GM23248 (cell line): ENCODE measurements around the gene ERBB4. TPM values are rescaled to one million over a fixed set of nuclear protein-coding genes. Genes with fewer than 3 reads are reported as not detected.

Source experiments
- DNase-seq: peaks from one replicate; pipeline ENCODE4 v3.0.0-alpha.2; 2015
- H2AFZ ChIP-seq: fragments of 200-600 bp; sonication (generic); 2 replicates; pipeline ENCODE4 v1.6.1; 2016; ENCODE audit warnings: antibody characterized with exemption
- H3F3A ChIP-seq: fragments of 200-600 bp; sonication (generic); 2 replicates; pipeline ENCODE4 v1.6.1; 2016; ENCODE audit warnings: mild to moderate bottlenecking, antibody characterized with exemption, mixed run types; ENCODE audit not compliant: insufficient read depth
- H3K27ac ChIP-seq: fragments of 200-600 bp; sonication (generic); 2 replicates; pipeline ENCODE4 v1.5.1; 2016; ENCODE audit warnings: mild to moderate bottlenecking
- H3K27me3 ChIP-seq: fragments of 200-600 bp; sonication (generic); replicated peaks from 2 replicates; pipeline ENCODE4 v1.6.1; 2016; ENCODE audit warnings: mild to moderate bottlenecking; ENCODE audit not compliant: insufficient read depth
- H3K36me3 ChIP-seq: fragments of 200-600 bp; sonication (generic); 2 replicates; pipeline ENCODE4 v1.6.1; 2016; ENCODE audit warnings: low read depth, mild to moderate bottlenecking
- H3K4me1 ChIP-seq: fragments of 200-600 bp; sonication (generic); 2 replicates; pipeline ENCODE4 v1.6.1; 2016; ENCODE audit warnings: mild to moderate bottlenecking; ENCODE audit not compliant: insufficient read depth
- H3K4me2 ChIP-seq: fragments of 200-600 bp; sonication (generic); one replicate; pipeline ENCODE4 v1.6.1; 2016; ENCODE audit warnings: mild to moderate bottlenecking; ENCODE audit not compliant: unreplicated experiment
- H3K4me3 ChIP-seq: fragments of 200-600 bp; sonication (generic); 2 replicates; pipeline ENCODE4 v1.5.1; 2016; ENCODE audit warnings: mild to moderate bottlenecking
- H3K79me2 ChIP-seq: fragments of 200-600 bp; sonication (generic); 2 replicates; pipeline ENCODE4 v1.6.1; 2016; ENCODE audit warnings: mild to moderate bottlenecking; ENCODE audit not compliant: insufficient read depth
- H3K9ac ChIP-seq: fragments of 200-600 bp; sonication (generic); 2 replicates; pipeline ENCODE4 v1.6.1; 2016; ENCODE audit warnings: mild to moderate bottlenecking
- H3K9me2 ChIP-seq: fragments of 200-600 bp; sonication (generic); 2 replicates; pipeline ENCODE4 v1.6.1; 2016; ENCODE audit warnings: mixed run types, mild to moderate bottlenecking, moderate library complexity; ENCODE audit not compliant: insufficient read depth
- H3K9me3 ChIP-seq: fragments of 200-600 bp; sonication (generic); one replicate; pipeline ENCODE4 v1.6.1; 2017; ENCODE audit warnings: low read depth
- H4K20me1 ChIP-seq: fragments of 200-600 bp; sonication (generic); 2 replicates; pipeline ENCODE4 v1.6.0; 2016; ENCODE audit not compliant: insufficient read depth
- EZH2 ChIP-seq: fragments of 200-600 bp; sonication (generic); IDR thresholded peaks from 2 replicates; pipeline ENCODE4 v1.6.1; 2018; ENCODE audit warnings: antibody characterized with exemption, mild to moderate bottlenecking; ENCODE audit not compliant: insufficient read depth, poor library complexity, severe bottlenecking
- EZH2phosphoT487 ChIP-seq: fragments of 200-600 bp; sonication (generic); IDR thresholded peaks from 2 replicates; pipeline ENCODE4 v1.6.1; 2018; ENCODE audit warnings: antibody characterized with exemption, moderate library complexity, mild to moderate bottlenecking, low read depth; ENCODE audit not compliant: insufficient read depth
- WGBS, 2 experiments: methylation state at CpG; one replicate each; pipeline ENCODE4 v1.1.6; 2015 to 2017; ENCODE audit warnings: low lambda C conversion rate in 2 of 2, low coverage in 1 of 2; ENCODE audit errors: missing lambda C conversion rate in 2 of 2; 5-methylcytosine and 5-hydroxymethylcytosine counted together
- in situ Hi-C: fragments of 300-500 bp; cut with MboI; formaldehyde crosslinking; loops from 2 replicates; pipeline ENCODE4 v1.15.0; 2020
- polyA plus RNA-seq: library from polyadenylated mRNA; unstranded; fragments of >200 nt; fragmentation: Nextera tagmentation; extraction: Ambion mirVana; gene quantifications from 2 replicates; pipeline ENCODE4 v1.2.1, GENCODE V29; 2016
- total RNA-seq: library from RNA; depleted of rRNA; stranded (reverse); fragments of >200 nt; shearing (Covaris generic); gene quantifications from 2 replicates; pipeline ENCODE4 v1.2.3, GENCODE V29; 2014

The ERBB4 gene
- total and polyA plus RNA-seq, 2 experiments from 2014 or later = not detected

GRCh38 chr2:211762479-211762878 is 776.1 kb downstream of the ERBB4 start:
- Histone ChIP-seq H3K79me2 (no peaks in the 10 kb centered on the region), H3F3A (no peaks in the 10 kb centered on the region), H3K4me3 (no peak overlapping the region), H3K4me2 (no peak overlapping the region), H2AFZ (no peak overlapping the region), H3K27me3 (no peaks in the 10 kb centered on the region), H3K9me2 (no peaks in the 10 kb centered on the region), H3K9ac (no peak overlapping the region), H4K20me1 (no peaks in the 10 kb centered on the region), H3K4me1 (no peaks in the 10 kb centered on the region), H3K36me3 (no peaks in the 10 kb centered on the region), H3K9me3 (no peaks in the 10 kb centered on the region), H3K27ac (no peak overlapping the region)
- 7 to 8% methylated on average over 3 of the region's 3 CpGs for WGBS, 2 experiments
- in situ Hi-C loops = no loop called here
- no peak for DNase-seq
- no peak for TF ChIP-seq EZH2
- no peak for TF ChIP-seq EZH2phosphoT487

- Histone ChIP-seq H3K27ac (no peak overlapping the region), H3K4me2 (no peak overlapping the region), H3K9me3 (no peaks in the 10 kb centered on the region), H3K27me3 (no peaks in the 10 kb centered on the region), H3K4me3 (no peak overlapping the region), H3K79me2 (no peaks in the 10 kb centered on the region), H3K36me3 (no peaks in the 10 kb centered on the region), H3K9me2 (no peaks in the 10 kb centered on the region), H2AFZ (no peak overlapping the region), H3K4me1 (no peaks in the 10 kb centered on the region), H4K20me1 (no peaks in the 10 kb centered on the region), H3K9ac (no peak overlapping the region), H3F3A (no peaks in the 10 kb centered on the region)
- TF ChIP-seq EZH2 (no peak), EZH2phosphoT487 (no peak)
- WGBS, 2 experiments = 0 to 4% methylated on average over 1 of the region's 1 CpG
- no peak for DNase-seq
- in situ Hi-C loops = no loop called here
Measured at GRCh38 chr2:211760103-211760502, 778.5 kb downstream of the ERBB4 start.

DNA sequence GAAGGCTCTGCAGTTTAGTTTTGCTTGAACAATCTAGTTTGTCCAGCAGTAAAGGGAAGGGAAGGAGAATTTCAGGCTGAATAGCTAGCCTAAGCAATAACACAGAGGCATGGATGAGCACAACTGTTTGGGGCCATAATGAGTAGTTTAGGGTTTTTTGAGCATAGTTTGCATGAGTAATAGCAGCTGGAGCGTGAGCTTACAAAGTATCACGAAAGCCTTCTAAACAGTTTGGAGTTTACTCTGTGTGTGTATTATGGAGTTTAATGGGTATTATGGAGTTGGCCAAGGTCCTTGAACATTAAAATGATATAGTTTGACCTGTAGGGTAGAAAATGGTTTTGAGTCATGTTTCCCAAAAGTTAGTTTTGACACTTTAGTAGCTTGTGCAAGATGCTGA is 782.3 kb downstream of the ERBB4 start:
- Histone ChIP-seq H3K4me1 (no peaks in the 10 kb centered on the region), H3F3A (no peaks in the 10 kb centered on the region), H3K36me3 (no peaks in the 10 kb centered on the region), H3K4me2 (no peak overlapping the region), H4K20me1 (no peaks in the 10 kb centered on the region), H3K4me3 (no peak overlapping the region), H3K9ac (no peak overlapping the region), H3K27me3 (no peaks in the 10 kb centered on the region), H2AFZ (no peak overlapping the region), H3K9me2 (no peaks in the 10 kb centered on the region), H3K27ac (no peak overlapping the region), H3K9me3 (no peaks in the 10 kb centered on the region), H3K79me2 (no peaks in the 10 kb centered on the region)
- in situ Hi-C loops = no loop called here
- no peak for TF ChIP-seq EZH2
- TF ChIP-seq EZH2phosphoT487 = no peak
- peak; percentile 20 for DNase-seq
- 16 to 30% methylated on average over 2 of the region's 2 CpGs for WGBS, 2 experiments

- Histone ChIP-seq H3K4me1 (no peaks in the 10 kb centered on the region), H3K27me3 (no peaks in the 10 kb centered on the region), H3K4me2 (no peak overlapping the region), H2AFZ (no peak overlapping the region), H3K79me2 (no peaks in the 10 kb centered on the region), H3K9ac (no peak overlapping the region), H3K9me3 (no peaks in the 10 kb centered on the region), H3F3A (no peaks in the 10 kb centered on the region), H3K9me2 (no peaks in the 10 kb centered on the region), H3K27ac (no peak overlapping the region), H3K36me3 (no peaks in the 10 kb centered on the region), H3K4me3 (no peak overlapping the region), H4K20me1 (no peaks in the 10 kb centered on the region)
- DNase-seq = no peak
- no peak for TF ChIP-seq EZH2phosphoT487
- TF ChIP-seq EZH2 = no peak
- in situ Hi-C loops = no loop called here
- 67 to 71% methylated on average over 8 of the region's 8 CpGs for WGBS, 2 experiments
Measured at GRCh38 chr2:211755187-211755586, 783.4 kb downstream of the ERBB4 start.

- in situ Hi-C loops = no loop called here
- no peak for TF ChIP-seq EZH2
- TF ChIP-seq EZH2phosphoT487 = no peak
Measured at GRCh38 chr2:211751848-211752247, 786.8 kb downstream of the ERBB4 start.

More at GRCh38 chr2:211751848-211752247, 786.8 kb downstream of the ERBB4 start:
- no peak for DNase-seq
- 31 to 34% methylated on average over 3 of the region's 3 CpGs for WGBS, 2 experiments
- H3K79me2 ChIP-seq = no peaks in the 10 kb centered on the region
- H2AFZ ChIP-seq = no peak overlapping the region
- H3K36me3 ChIP-seq = no peaks in the 10 kb centered on the region
- no peaks in the 10 kb centered on the region for H3K4me1 ChIP-seq
- H3K9me3 ChIP-seq = no peaks in the 10 kb centered on the region
- H3K27ac ChIP-seq = no peak overlapping the region
- H3K27me3 ChIP-seq = no peaks in the 10 kb centered on the region
- H3K9ac ChIP-seq = no peak overlapping the region
- H4K20me1 ChIP-seq = no peaks in the 10 kb centered on the region
- H3K4me3 ChIP-seq = no peak overlapping the region
- H3K4me2 ChIP-seq = no peak overlapping the region
- no peaks in the 10 kb centered on the region for H3K9me2 ChIP-seq
- H3F3A ChIP-seq = no peaks in the 10 kb centered on the region
